Astrocyte of the spinal cord (primary cell): Measurements from ENCODE around the gene LAMA3.

Experiments used
- DNase-seq: peaks from one replicate; pipeline ENCODE4 v3.0.0; 2011; ENCODE audit warnings: low read depth, low spot score
- H3K4me3 ChIP-seq: 2 replicates; pipeline ENCODE4 v1.5.1; 2011; ENCODE audit warnings: low read depth, mild to moderate bottlenecking, low read length, moderate library complexity
- CTCF ChIP-seq: IDR thresholded peaks from 2 replicates; pipeline ENCODE4 v1.5.1; 2012; ENCODE audit warnings: low read depth, mild to moderate bottlenecking, low read length, inconsistent platforms
- in situ Hi-C: cut with HindIII; loops from 2 replicates; pipeline ENCODE4 v1.10.0; 2017; ENCODE audit warnings: low sequenced_read_pairs

Gene LAMA3

GRCh38 chr18:23871410-23871809 is 182.2 kb downstream of the LAMA3 start:
- TF ChIP-seq CTCF: no peak
- in situ Hi-C loops: no loop called here
- H3K4me3 ChIP-seq: no peak overlapping the region
- no peak for DNase-seq

GRCh38 chr18:23872701-23873550 is 183.7 kb downstream of the LAMA3 start:
- in situ Hi-C loops: no loop called here
- DNase-seq: no peak
- TF ChIP-seq CTCF: no peak
- H3K4me3 ChIP-seq: no peak overlapping the region

GRCh38 chr18:23875966-23876895 is 187.0 kb downstream of the LAMA3 start:
- in situ Hi-C loops: no loop called here
- H3K4me3 ChIP-seq: no peak overlapping the region
- DNase-seq: no peak
- TF ChIP-seq CTCF: no peak

GRCh38 chr18:23876921-23877320 is 187.7 kb downstream of the LAMA3 start:
- TF ChIP-seq CTCF: no peak
- in situ Hi-C loops: no loop called here
- H3K4me3 ChIP-seq: no peak overlapping the region
- DNase-seq: no peak

GRCh38 chr18:23877371-23877770 is 188.1 kb downstream of the LAMA3 start:
- no peak for TF ChIP-seq CTCF
- in situ Hi-C loops: no loop called here
- H3K4me3 ChIP-seq: no peak overlapping the region
- DNase-seq: no peak

GRCh38 chr18:23878336-23878900 is 189.2 kb downstream of the LAMA3 start:
- no peak for TF ChIP-seq CTCF
- H3K4me3 ChIP-seq: no peak overlapping the region
- in situ Hi-C loops: no loop called here
- no peak for DNase-seq
